Right lobe of liver (tissue), 6 donors: ENCODE results near the gene UBAP1. TPM values are rescaled to one million over a fixed set of nuclear protein-coding genes. Genes with fewer than 3 reads are reported as not detected.
"Not testable (repeated sequence)": the region's sequence is repeated elsewhere in the genome, so short reads cannot be mapped to it uniquely, and the experiment has no call there.

Source experiments
- ATAC-seq, 4 donors: fragments of 200-7000 bp; cut with Tn5 transposase; one replicate each; pipeline ENCODE4 v1.9.1; 2020; ENCODE audit warnings: mild to moderate bottlenecking in 4 of 4, moderate library complexity in 4 of 4
- DNase-seq, 3 donors: peaks; one replicate each; pipeline ENCODE4 v3.0.0-alpha.2; 2020
- H3K27ac ChIP-seq, 3 donors: fragments of 200-600 bp; one replicate each; pipeline ENCODE4 v1.8.0; 2022
- H3K27me3 ChIP-seq, 2 donors: fragments of 200-600 bp; one replicate each; pipeline ENCODE4 v1.8.0; 2022
- H3K36me3 ChIP-seq, 4 donors: fragments of 200-600 bp; sonication (generic) in 1 of 4; one replicate each; pipeline versions ENCODE4 v1.5.1 to v1.8.0; 2017 to 2022; ENCODE audit warnings: control low read depth in 1 of 4
- H3K4me1 ChIP-seq, 4 donors: fragments of 200-600 bp; sonication (generic) in 1 of 4; one replicate each; pipeline versions ENCODE4 v1.5.1 to v1.8.0; 2017 to 2022; ENCODE audit warnings: control low read depth in 1 of 4
- H3K4me3 ChIP-seq, 3 donors: fragments of 200-600 bp; one replicate each; pipeline ENCODE4 v1.8.0; 2022
- H3K9me3 ChIP-seq, 4 donors: fragments of 200-600 bp; sonication (generic) in 1 of 4; one replicate each; pipeline versions ENCODE4 v1.5.1 to v1.8.0; 2017 to 2022; ENCODE audit warnings: control low read depth in 1 of 4
- CTCF ChIP-seq, 4 donors: fragments of 200-600 bp in 3 of 4; fragments of 450-650 bp in 1 of 4; IDR thresholded peaks; one replicate each; pipeline versions ENCODE4 v1.5.1 to v1.8.0; 2016 to 2022; ENCODE audit warnings: antibody characterized with exemption in 4 of 4, mild to moderate bottlenecking in 2 of 4
- POLR2A ChIP-seq: fragments of 450-650 bp; IDR thresholded peaks from one replicate; pipeline ENCODE4 v1.6.1; 2017; ENCODE audit warnings: antibody characterized with exemption, mild to moderate bottlenecking
- WGBS: methylation state at CpG from one replicate; pipeline ENCODE4 v1.1.6; 2018; ENCODE audit warnings: low coverage, low lambda C conversion rate; ENCODE audit not compliant: insufficient coverage; ENCODE audit errors: missing lambda C conversion rate; 5-methylcytosine and 5-hydroxymethylcytosine counted together
- intact Hi-C, 2 donors: fragments of 100-400 bp; cut with DNase I; formaldehyde crosslinking; loops; one replicate each; pipeline versions ENCODE4 v1.11.2 to v1.14.1; 2022
- total RNA-seq, 6 experiments: library from RNA; depleted of rRNA in 2 of 6; stranded (reverse); fragments of >200 nt in 2 of 6; fragmentation: NEBNext Ultra II Directional in 3 of 6; extraction: Animal tissue kit (Norgen Biotek cat#: 25700) in 3 of 6; gene quantifications; one replicate each; pipeline versions ENCODE4 v1.1.0 to v1.2.4, GENCODE V29; 2016 to 2023
- donor health status: DM: no; HTN: yes; CAD: no.
- donor health status: DM: no; HTN: no; CAD: no.
- donor health status: DM: no; HTN: no; CAD: no.
- donor health status: DM: no; HTN: yes; CAD: no.
- donor health status: DM: no; HTN: yes; CAD: no.

UBAP1 gene
- total RNA-seq, 6 experiments from 2014 or later: 24.3 to 38.1 (median 29.7) TPM

DNA sequence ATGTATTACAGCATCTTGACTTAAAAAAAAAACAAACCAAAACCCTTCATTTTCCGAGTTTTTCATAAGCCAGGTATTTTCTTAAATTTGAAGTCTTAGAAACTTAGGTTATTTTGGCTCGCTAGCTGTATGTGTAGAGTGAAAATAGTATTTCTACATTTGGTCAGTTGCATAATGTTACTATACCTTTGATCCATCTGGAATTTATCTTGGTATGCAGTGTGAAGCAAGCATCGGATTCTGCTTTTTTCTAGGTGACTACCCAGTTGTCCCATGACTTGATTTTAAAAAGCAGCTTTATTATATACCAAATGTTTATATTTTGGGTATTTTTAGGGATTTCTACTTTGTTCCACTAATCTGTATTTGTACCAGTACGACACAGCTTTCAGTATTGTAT, 27.7 kb downstream of the UBAP1 start:
- Histone ChIP-seq H3K4me3 (no peak overlapping the region), H3K4me1 (peaks cover 0 to 3% (median 0%) of the 10 kb centered on the region in 4 donors), H3K27me3 (no peaks in the 10 kb centered on the region), H3K36me3 (peaks cover 0 to 3% (median 0%) of the 10 kb centered on the region in 4 donors), H3K27ac (no peak overlapping the region), H3K9me3 (no peaks in the 10 kb centered on the region)
- DNase-seq: no peak
- intact Hi-C loops: no loop called here
- TF ChIP-seq POLR2A (no peak), CTCF (IDR thresholded peaks at IDR 0.05) (no peak)
- peak in 3 of 4 donors; percentile 39 to 64 (median 47) for ATAC-seq
- 54% methylated on average over 4 of the region's 4 CpGs for WGBS

GRCh38 chr9:34211395-34211794, 32.6 kb downstream of the UBAP1 start:
- H3K27me3 ChIP-seq: no peaks in the 10 kb centered on the region
- ATAC-seq (no peak), DNase-seq (no peak)
- H3K36me3 ChIP-seq: peaks cover 0 to 3% (median 0%) of the 10 kb centered on the region in 4 donors
- TF ChIP-seq CTCF (IDR thresholded peaks at IDR 0.05) (no peak), POLR2A (no peak)
- H3K4me1 ChIP-seq: peaks cover 0 to 3% (median 0%) of the 10 kb centered on the region in 4 donors
- no peaks in the 10 kb centered on the region for H3K9me3 ChIP-seq
- intact Hi-C loops: no loop called here
- WGBS: 100% methylated on average over 1 of the region's 1 CpG
- no peak overlapping the region for H3K27ac ChIP-seq
- H3K4me3 ChIP-seq: no peak overlapping the region

- H3K36me3 ChIP-seq, H3K4me1 ChIP-seq, intact Hi-C loops, H3K27me3 ChIP-seq, ATAC-seq, DNase-seq, H3K27ac ChIP-seq, H3K9me3 ChIP-seq, H3K4me3 ChIP-seq: not testable (repeated sequence)
- 95% methylated on average over 4 of the region's 4 CpGs for WGBS
Measured at GRCh38 chr9:34214354-34215000, 35.6 kb downstream of the UBAP1 start.

GRCh38 chr9:34216325-34216724, 37.5 kb downstream of the UBAP1 start:
- no peaks in the 10 kb centered on the region for H3K36me3 ChIP-seq
- 92% methylated on average over 2 of the region's 3 CpGs for WGBS
- no peaks in the 10 kb centered on the region for H3K9me3 ChIP-seq
- H3K4me3 ChIP-seq: no peak overlapping the region
- ATAC-seq (no peak), DNase-seq (no peak)
- no peaks in the 10 kb centered on the region for H3K27me3 ChIP-seq
- H3K27ac ChIP-seq: no peak overlapping the region
- H3K4me1 ChIP-seq: no peaks in the 10 kb centered on the region
- intact Hi-C loops: no loop called here
- no peak for TF ChIP-seq POLR2A

DNA sequence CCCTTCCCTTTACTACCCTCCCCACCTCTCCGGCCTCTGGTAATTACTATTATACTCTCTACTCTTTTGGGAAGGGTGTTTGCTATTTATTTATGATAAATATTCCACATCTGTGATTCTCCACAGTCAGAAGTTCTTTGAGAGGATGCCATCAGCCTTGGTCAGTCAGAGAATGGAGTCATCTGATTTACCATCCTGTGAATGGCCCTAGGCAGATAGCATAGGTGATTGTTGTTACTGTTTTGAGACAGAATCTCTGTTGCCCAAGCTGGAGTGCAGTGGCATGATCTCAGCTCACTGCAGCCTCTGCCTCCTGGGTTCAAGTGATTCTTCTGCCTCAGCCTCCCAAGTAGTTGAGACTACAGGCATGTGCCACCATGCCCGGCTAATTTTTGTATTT, 38.2 kb downstream of the UBAP1 start:
- DNase-seq, ATAC-seq: not testable (repeated sequence)

DNA sequence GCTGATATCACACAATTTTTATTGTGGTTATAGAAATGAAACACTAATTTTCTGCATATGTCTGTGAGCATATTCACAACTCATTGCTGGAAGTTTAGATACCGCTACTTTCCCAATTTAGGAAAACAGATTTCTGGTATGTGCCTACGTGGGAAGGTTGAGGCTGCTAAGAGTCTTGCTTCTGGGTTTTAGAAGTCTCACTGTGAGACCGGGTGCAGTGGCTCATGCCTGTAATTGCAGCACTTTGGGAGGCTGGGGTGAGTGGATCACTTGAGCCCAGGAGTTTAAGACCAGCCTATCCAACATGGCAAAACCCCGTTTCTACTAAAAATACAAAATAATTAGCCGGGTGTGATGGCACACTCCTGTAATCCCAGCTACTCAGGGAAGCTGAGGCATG, 39.6 kb downstream of the UBAP1 start:
- intact Hi-C loops: no loop called here
- no peak for TF ChIP-seq CTCF (IDR thresholded peaks at IDR 0.05)
- no peak for TF ChIP-seq POLR2A
- DNase-seq (no peak), ATAC-seq (no peak)
- Histone ChIP-seq H3K4me1 (peaks cover 0 to 14% (median 6%) of the 10 kb centered on the region in 4 donors), H3K36me3 (no peaks in the 10 kb centered on the region), H3K4me3 (no peak overlapping the region), H3K27me3 (no peaks in the 10 kb centered on the region), H3K9me3 (no peaks in the 10 kb centered on the region), H3K27ac (no peak overlapping the region)
- 89% methylated on average over 5 of the region's 5 CpGs for WGBS

More for the DNA sequence above, 38.2 kb downstream of the UBAP1 start:
- H3K4me1 ChIP-seq, H3K36me3 ChIP-seq, H3K27ac ChIP-seq, intact Hi-C loops, H3K9me3 ChIP-seq, H3K27me3 ChIP-seq, H3K4me3 ChIP-seq: not testable (repeated sequence)
- 88% methylated on average over 1 of the region's 2 CpGs for WGBS
